Measurements from ENCODE around the gene VILL. TPM values are rescaled to one million over a fixed set of nuclear protein-coding genes. Genes with fewer than 3 reads are reported as not detected.
"Not testable (repeated sequence)": the region's sequence is repeated elsewhere in the genome, so short reads cannot be mapped to it uniquely, and the experiment has no call there.

VILL gene
- polyA plus RNA-seq, 3 donors, result 3.0 to 13.8 (median 11.5) TPM

DNA sequence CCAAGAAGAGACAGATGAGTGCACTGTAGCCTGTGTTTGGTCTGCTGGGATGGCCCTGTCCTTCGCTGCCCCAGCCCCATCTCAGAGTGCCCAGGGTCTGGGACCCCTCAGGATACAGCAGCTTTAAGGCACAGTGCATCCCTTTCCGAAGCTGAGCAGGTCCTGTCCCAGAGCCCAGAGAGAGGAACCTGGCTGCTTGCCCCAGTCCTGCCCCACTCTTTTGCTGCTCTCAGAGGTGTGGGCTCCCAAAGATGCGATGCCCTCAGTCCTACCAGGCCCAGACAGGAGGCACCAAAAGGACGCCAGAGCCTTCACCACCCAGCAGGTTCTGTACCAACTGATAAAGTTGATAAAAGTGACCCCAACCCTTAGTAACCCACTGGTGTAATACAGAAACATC is 30.6 kb downstream of the VILL start:
- WGBS, 3 donors, result 85 to 96% (median 95%) methylated on average over 4 of the region's 4 CpGs
- no peak overlapping the region for H3K27ac ChIP-seq (ENCODE audit: low read depth, low read length)

DNA sequence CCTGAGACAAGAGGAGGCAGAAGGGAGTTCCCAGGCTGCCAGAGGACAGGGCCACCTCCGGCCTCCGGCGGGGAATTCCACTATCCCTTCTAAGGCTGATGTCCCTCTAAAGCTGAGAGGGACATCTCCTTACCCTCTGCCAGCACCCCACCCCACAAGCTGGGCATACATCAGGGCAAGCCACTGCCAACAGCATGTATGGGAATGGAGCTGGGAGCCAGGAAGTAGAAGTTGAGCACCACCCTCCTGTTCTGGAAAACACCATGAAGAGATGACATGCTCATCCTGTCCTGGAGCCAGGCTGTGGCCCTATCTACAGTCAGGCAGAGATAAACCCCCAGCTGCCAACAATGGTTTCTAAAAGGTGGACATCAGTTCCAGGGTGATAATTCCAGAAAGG is 31.7 kb downstream of the VILL start:
- H3K27ac ChIP-seq (ENCODE audit: low read depth, low read length), result no peak overlapping the region
- WGBS, 3 donors, result 56 to 75% (median 60%) methylated on average over 3 of the region's 3 CpGs

DNA sequence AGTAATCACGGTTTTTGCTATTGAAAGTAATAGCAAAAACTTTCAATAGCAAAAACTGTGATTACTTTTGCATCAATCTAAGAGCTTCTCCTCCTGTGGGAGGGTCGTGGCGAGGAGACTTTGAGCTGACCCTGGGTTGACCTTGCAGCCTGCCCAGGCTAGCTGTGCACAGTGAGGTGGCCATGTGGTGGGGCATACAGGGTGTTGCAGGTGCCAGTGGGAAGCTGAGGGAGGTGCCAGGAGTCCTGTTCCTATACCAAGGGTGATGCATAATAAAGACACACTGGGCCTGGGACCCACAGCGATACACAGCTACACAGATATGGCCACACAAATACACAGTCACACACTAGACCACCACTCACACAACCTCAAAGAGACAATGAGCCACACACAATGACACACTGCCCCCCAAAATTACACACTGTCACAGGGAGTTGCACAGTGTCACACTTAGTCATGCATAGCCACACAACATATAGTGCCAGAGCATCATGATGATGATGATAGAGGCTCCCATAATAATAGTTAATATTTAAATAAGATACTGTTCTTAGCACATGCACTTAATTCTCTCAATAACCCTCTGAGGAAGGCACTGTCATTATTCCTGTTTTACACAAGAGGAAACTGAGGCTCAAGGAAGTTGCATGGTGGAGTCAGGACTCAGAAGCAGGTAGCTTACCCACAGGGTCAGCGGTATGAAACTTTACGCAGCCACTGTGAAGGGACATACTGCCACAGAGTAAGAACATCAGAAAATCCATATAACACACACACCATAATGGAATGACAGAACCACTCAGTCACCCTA is 32.5 kb downstream of the VILL start:
- 83 to 88% (median 83%) methylated on average over 6 of the region's 6 CpGs for WGBS, 3 donors
- H3K27ac ChIP-seq (ENCODE audit: low read depth, low read length), result no peak overlapping the region

- 68 to 85% (median 75%) methylated on average over 4 of the region's 4 CpGs for WGBS, 3 donors
- no peak overlapping the region for H3K27ac ChIP-seq (ENCODE audit: low read depth, low read length)
Measured at GRCh38 chr3:38026856-38027255, 36.3 kb downstream of the VILL start.

DNA sequence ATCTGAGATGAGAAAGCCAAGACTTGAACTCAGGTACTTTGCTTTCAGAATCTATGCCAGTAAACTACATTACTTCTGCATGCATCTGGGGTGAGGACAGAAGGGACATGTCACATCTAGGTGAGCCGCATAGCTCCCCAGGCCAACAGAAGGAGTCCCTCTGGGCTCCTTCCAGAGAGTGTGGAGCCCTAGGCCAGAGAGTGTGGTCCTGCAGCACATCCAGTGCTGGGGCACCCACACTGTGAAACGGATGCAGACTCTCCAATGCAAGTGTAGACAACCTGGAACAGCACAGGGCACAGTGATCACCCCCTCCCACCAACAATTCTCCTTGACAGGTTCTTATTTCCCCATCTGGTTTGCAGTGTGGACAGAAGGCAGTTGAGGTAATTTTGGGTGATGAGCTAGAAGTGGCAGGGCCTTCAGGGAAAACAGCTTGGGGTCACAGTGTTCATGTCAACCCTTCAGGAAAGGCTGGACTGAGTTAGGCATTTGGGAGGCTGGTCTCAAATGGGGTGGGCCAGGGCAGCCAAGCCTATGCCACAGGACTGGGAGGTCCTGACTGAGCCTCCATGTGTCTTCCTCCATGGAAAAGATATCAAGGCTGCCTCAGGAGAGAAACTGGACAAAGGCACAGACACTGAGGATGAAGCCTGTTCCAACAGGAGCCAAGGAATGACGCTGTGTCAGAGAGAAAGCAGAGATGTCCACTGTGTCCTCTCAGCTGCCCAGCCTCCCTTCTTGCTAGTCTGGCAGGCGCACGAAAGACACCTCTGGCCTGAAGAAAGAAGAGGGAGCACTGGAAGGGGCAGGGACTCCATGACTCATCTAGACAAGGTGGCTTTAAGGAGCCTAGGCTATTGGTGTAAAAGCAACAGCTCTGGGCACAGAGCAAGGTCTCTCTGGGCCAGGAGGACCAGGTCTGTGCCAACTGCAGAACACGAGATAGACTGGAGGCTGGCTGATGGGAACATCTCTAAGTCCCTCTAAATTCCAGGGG is 37.2 kb downstream of the VILL start:
- no peak overlapping the region for H3K27ac ChIP-seq (ENCODE audit: low read depth, low read length)
- 87 to 90% (median 89%) methylated on average over 6 of the region's 6 CpGs for WGBS, 3 donors

- no peak overlapping the region for H3K27ac ChIP-seq (ENCODE audit: low read depth, low read length)
- WGBS, 3 donors, result 20 to 36% (median 21%) methylated on average over 42 to 45 of the region's 45 CpGs
Measured at GRCh38 chr3:38028621-38029361, 38.2 kb downstream of the VILL start.

DNA sequence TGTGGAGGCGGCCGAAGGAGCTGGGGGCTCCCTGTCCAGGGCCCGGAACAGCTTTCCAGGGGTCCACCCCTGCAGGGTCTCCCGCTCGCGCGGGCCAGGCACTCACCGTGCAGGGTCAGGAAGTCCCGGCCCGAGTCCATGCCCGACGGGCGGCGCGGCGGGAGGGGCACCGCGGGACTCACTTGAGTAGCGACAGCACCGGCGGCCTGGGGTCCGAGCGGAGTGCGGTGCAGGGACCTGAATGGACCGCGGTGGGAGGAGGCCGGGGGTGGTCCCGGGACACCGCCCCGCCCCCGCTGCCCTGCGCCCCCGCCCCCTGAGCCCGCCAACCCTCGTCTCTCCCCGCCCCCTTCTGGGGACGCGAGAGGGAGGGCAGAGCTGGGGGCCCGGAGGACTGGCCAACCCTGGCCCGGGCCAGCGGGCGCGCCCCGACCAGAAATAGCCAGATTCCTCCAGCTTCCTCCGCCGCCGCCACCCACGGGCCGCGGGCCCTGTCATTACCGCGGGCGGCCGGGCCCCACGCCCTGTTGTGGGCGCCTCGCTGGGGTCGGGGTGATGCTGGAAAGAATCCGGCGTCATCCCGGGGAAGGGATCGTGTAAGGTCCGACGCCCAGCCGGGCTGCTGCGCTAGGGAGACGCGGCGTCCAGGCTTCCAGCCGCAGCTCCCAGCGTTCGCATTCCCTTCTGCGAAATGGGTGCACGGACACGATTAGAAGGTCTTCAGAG is 39.0 kb downstream of the VILL start, which contains the start of gene PLCD1:
TSS of gene PLCD1 (minus strand) at position 243 of the 726 bp plus-strand sequence. CDS start at position 140, 103 bp downstream.
- WGBS, 3 donors, result 1 to 2% (median 1%) methylated on average over 48 to 75 of the region's 75 CpGs
- H3K27ac ChIP-seq (ENCODE audit: low read depth, low read length), result no peak within 1 kb of the TSS

GRCh38 chr3:38030126-38031021 is 39.8 kb downstream of the VILL start:
- H3K27ac ChIP-seq (ENCODE audit: low read depth, low read length), result no peak overlapping the region
- 41 to 56% (median 45%) methylated on average over 8 of the region's 8 CpGs for WGBS, 3 donors

DNA sequence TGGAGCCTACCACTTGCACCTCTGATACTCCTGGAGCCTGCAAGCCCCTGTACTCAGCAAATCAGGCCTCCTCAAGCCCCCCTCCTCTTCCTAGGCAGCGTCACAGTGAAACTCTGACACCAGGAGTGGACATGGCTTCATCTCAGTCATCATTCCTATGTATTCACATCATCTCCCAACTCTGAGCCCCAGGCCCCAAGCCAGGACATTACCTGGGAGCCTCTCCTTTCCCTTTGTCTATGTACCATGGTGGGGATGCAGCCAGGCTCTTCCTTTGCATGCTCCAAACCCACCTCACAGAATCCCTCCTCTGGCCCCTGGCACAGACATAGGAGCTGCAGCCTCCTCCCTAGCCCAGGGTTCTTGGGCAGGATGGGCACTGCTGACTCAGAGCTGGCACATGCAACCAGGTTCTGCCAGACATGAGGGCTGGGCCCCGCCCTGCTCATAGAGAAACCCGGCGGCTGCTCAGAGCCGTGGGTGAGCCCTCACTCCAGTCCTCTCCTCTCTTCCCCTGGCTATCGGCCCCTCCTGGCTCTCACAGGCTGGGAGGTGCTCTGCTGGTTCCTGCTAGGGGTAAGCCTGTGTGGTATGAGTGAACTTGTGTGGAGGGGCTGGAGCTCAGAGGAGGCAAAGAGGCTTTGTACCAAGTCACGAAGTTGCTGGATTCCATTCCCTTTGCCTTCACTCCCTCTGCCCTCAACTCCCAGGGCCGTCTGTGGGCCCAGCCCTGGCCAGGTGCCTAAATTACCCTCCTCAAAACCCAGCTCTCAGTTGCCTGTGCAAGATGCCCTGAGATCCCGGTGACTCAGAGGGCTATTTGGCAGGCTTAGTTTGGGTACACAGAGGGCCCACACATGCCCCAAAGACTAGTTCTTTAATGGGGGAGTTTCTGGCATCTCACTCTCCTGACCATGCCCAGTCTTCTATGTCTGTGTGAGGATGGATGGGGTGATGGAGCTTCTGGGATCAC is 40.7 kb downstream of the VILL start:
- H3K27ac ChIP-seq (ENCODE audit: low read depth, low read length), result no peak overlapping the region
- WGBS, 3 donors, result 46 to 50% (median 49%) methylated on average over 9 of the region's 9 CpGs

DNA sequence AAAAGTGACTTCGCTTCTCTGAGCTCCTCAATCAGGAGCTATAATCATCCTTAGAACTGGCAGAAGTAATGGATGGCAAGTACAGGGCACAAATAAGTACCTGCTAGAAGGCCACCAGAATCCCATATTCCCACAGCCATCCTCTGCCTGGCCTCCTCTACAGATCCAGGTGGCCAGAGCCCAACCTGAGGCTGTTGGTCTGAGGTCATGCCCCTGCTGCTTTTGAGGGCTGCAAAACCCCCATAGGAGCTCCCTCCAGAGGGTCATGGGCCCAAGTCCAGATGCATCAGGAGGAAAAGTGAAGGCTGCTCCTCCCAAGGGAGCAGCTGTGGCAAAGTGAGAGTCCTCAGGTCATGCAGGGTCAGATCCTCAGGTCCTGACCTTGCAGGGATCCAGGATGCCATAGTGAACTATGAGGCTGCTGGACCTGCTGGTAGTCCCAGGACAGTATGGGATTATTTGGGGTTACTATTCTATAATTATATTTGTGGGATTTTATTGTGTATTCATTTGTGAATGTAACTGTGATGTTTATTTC is 41.8 kb downstream of the VILL start:
- 93 to 100% (median 100%) methylated on average over 1 of the region's 1 CpG for whole genome bisulfite sequencing, 3 donors
- H3K27ac ChIP-seq (ENCODE audit: low read depth, low read length), result no peak overlapping the region

DNA sequence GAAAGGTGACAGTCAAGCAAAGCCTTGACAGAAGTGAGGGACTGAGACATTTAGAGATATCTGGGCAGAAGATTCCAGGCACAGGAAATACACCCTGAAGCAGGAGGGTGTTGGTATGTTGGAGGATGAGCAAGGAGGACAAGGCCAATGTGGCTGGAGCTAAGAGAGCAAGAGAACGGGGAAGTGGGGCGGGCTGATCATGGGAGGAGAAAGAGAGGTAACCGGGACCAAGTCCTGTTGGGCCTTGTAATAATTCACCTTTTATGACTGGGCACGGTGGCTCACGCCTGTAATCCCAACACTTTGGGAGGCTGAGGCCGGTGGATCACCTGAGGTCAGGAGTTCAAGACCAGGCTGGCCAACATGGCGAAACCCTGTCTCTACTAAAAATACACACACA is 43.0 kb downstream of the VILL start:
- H3K27ac ChIP-seq (ENCODE audit: low read depth, low read length), result not testable (repeated sequence)
- WGBS, 3 donors, result 87 to 95% (median 89%) methylated on average over 6 to 7 of the region's 7 CpGs

DNA sequence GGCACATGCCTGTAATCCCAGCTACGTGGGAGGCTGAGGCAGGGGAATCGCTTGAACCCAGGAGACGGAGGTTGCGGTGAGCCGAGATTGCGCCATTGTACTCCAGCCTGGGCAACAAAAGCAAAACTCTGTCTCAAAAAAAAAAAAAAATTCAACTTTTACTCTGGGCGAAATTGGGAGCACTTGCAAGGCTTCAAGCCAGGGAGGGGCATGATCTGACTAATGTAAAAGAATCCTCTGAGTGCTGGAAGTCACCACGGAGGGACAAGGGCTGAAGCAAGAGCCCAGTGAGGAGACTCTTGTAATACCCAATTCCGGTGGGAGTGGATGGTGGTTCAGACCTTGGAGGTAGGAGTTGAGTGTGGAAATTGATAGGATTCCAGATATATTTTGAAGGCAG is 43.7 kb downstream of the VILL start:
- H3K27ac ChIP-seq (ENCODE audit: low read depth, low read length), result not testable (repeated sequence)
- 85 to 89% (median 88%) methylated on average over 9 of the region's 9 CpGs for WGBS, 3 donors

DNA sequence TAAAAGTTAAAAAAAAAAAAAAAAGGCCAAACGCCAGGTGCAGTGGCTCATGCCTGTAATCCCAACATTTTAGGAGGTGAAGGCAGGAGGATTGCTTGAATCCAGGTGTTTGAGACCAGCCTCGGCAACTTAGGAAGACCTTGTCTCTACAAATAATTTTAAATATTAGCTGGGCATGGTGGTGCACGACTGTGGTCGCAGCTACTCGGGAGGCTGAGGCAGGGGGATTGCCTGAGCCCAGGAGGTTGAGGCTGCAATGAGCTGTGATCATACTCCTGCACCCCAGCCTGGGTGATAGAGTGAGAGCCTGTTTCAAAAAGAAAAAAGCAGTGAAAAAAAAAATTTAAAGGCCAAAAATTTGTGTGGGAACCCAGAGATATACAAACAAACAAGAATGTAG is 45.7 kb downstream of the VILL start:
- 87 to 94% (median 90%) methylated on average over 5 of the region's 5 CpGs for WGBS, 3 donors
- no peak overlapping the region for H3K27ac ChIP-seq (ENCODE audit: low read depth, low read length)

DNA sequence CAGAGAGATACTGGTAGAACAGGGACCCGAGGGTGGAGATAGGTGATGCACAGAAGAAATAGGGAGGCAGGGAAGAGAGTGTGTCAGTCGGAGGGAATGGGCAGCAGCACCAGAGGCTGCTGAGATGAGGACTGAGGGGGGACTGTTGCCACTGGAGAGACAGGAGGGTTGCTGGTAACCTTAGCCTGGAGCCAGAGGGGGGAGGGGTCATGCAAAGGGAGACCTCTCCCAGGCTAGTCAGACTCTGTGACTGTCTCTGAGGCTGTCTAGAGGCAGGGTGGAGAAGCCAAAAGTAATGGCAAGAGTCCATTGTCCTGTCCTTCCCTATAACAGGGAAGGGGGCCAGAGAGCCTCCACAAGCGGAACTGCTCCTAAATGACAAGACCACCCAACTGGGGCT is 46.3 kb downstream of the VILL start:
- 74 to 93% (median 88%) methylated on average over 3 of the region's 3 CpGs for WGBS, 3 donors
- no peak overlapping the region for H3K27ac ChIP-seq (ENCODE audit: low read depth, low read length)

GRCh38 chr3:38038447-38038911 is 47.9 kb downstream of the VILL start:
- 72 to 94% (median 76%) methylated on average over 5 of the region's 5 CpGs for WGBS, 3 donors
- no peak overlapping the region for H3K27ac ChIP-seq (ENCODE audit: low read depth, low read length)

Data from adipose tissue (tissue), 3 donors.